ENCODE measurements around the gene VPS39.

The VPS39 gene

GRCh38 chr15:42201801-42202200 is 6.3 kb downstream of the VPS39 start:
- DNase-seq (ENCODE audit: low read depth in 2 of 2) = no peak

- DNase-seq (ENCODE audit: low read depth in 2 of 2) = no peak
These were observed 9.0 kb downstream of the VPS39 start for GRCh38 chr15:42199126-42199525.

- no peak for DNase-seq (ENCODE audit: low read depth in 2 of 2)
These were observed 9.6 kb downstream of the VPS39 start for GRCh38 chr15:42198516-42198915.

- DNase-seq (ENCODE audit: low read depth in 2 of 2) = peak in 1 of 2 donors; percentile 8
These were observed 13.6 kb downstream of the VPS39 start for GRCh38 chr15:42194513-42194912.

GRCh38 chr15:42193383-42193782 is 14.7 kb downstream of the VPS39 start:
- DNase-seq (ENCODE audit: low read depth in 2 of 2) = no peak

- DNase-seq (ENCODE audit: low read depth in 2 of 2) = no peak
These were observed 16.3 kb downstream of the VPS39 start for GRCh38 chr15:42191610-42192346.

- DNase-seq (ENCODE audit: low read depth in 2 of 2) = no peak
These were observed 17.7 kb downstream of the VPS39 start for GRCh38 chr15:42190370-42190769.

- DNase-seq (ENCODE audit: low read depth in 2 of 2) = no peak
These were observed 22.3 kb downstream of the VPS39 start for GRCh38 chr15:42185801-42186200.

GRCh38 chr15:42184736-42185135 is 23.4 kb downstream of the VPS39 start:
- no peak for DNase-seq (ENCODE audit: low read depth in 2 of 2)

GRCh38 chr15:42184296-42184695 is 23.8 kb downstream of the VPS39 start:
- DNase-seq (ENCODE audit: low read depth in 2 of 2) = no peak

- no peak for DNase-seq (ENCODE audit: low read depth in 2 of 2)
These were observed 25.1 kb downstream of the VPS39 start for GRCh38 chr15:42182961-42183360.

- DNase-seq (ENCODE audit: low read depth in 2 of 2) = no peak
These were observed 25.7 kb downstream of the VPS39 start for GRCh38 chr15:42182328-42182886.

GRCh38 chr15:42178056-42178455 is 30.0 kb downstream of the VPS39 start:
- no peak for DNase-seq (ENCODE audit: low read depth in 2 of 2)

GRCh38 chr15:42175671-42176070 is 32.4 kb downstream of the VPS39 start:
- DNase-seq (ENCODE audit: low read depth in 2 of 2) = no peak

GRCh38 chr15:42172475-42172874 is 35.6 kb downstream of the VPS39 start:
- DNase-seq (ENCODE audit: low read depth in 2 of 2) = no peak

- DNase-seq (ENCODE audit: low read depth in 2 of 2) = no peak
These were observed 36.3 kb downstream of the VPS39 start for GRCh38 chr15:42171795-42172194.

GRCh38 chr15:42171122-42171521 is 37.0 kb downstream of the VPS39 start:
- no peak for DNase-seq (ENCODE audit: low read depth in 2 of 2)

- no peak for DNase-seq (ENCODE audit: low read depth in 2 of 2)
These were observed 41.7 kb downstream of the VPS39 start for GRCh38 chr15:42166225-42166940.

GRCh38 chr15:42165106-42165505 is 43.0 kb downstream of the VPS39 start:
- DNase-seq (ENCODE audit: low read depth in 2 of 2) = no peak

- DNase-seq (ENCODE audit: low read depth in 2 of 2) = no peak
These were observed 44.1 kb downstream of the VPS39 start for GRCh38 chr15:42163947-42164550.

- DNase-seq (ENCODE audit: low read depth in 2 of 2) = no peak
These were observed 44.8 kb downstream of the VPS39 start for GRCh38 chr15:42163291-42163690.

GRCh38 chr15:42160136-42160535 is 48.0 kb downstream of the VPS39 start:
- DNase-seq (ENCODE audit: low read depth in 2 of 2) = no peak

All from stimulated activated CD4-positive, alpha-beta T cell treated with anti-CD3 and anti-CD28 coated beads, Interleukin-15, amount 100 ng/mL, for 48 hours (primary cell).